ENCODE measurements around the gene NEU2. TPM values are rescaled to one million over a fixed set of nuclear protein-coding genes. Genes with fewer than 3 reads are reported as not detected.

Gene NEU2
- polyA plus RNA-seq, 3 donors = not detected

GRCh38 chr2:233072838-233073237, 40.4 kb downstream of the NEU2 start:
- Histone ChIP-seq H3K4me1 (ENCODE audit: control insufficient read depth in 1 of 2, insufficient read depth in 2 of 2, low read length in 2 of 2) (peaks cover 61 to 77% of the 10 kb centered on the region in 2 donors), H4K20me1 (ENCODE audit: insufficient read depth, low read length) (peaks cover 86% of the 10 kb centered on the region), H2AFZ (ENCODE audit: insufficient read depth, low read depth, low read length, poor library complexity, severe bottlenecking) (no peak overlapping the region), H3K27me3 (ENCODE audit: control insufficient read depth in 2 of 2, insufficient read depth in 2 of 2, low read length in 2 of 2) (no peaks in the 10 kb centered on the region), H3K9me3 (replicated peaks in 1 of 2; ENCODE audit: control insufficient read depth in 1 of 2, insufficient read depth in 1 of 2, low read length in 2 of 2) (no peaks in the 10 kb centered on the region), H3K4me3 (replicated peaks in 1 of 3; ENCODE audit: low read depth in 2 of 3, low read length in 3 of 3) (no peak overlapping the region), H3K27ac (ENCODE audit: low read depth in 1 of 2, low read length in 2 of 2) (peak overlapping the region; percentile 26 to 34), H3K79me2 (ENCODE audit: insufficient read depth, low read length) (peaks cover 96% of the 10 kb centered on the region), H3K9ac (ENCODE audit: insufficient read depth, low read length, poor library complexity, severe bottlenecking) (no peak overlapping the region), H3K4me2 (replicated peaks; ENCODE audit: extremely low read depth, low read length, poor library complexity, severe bottlenecking) (no peak overlapping the region), H3K36me3 (replicated peaks in 1 of 2; ENCODE audit: control insufficient read depth in 1 of 2, insufficient read depth in 2 of 2, low read length in 2 of 2) (peaks cover 14 to 42% of the 10 kb centered on the region in 2 donors)
- peak overlapping the region in 5 of 7 donors; percentile 27 to 83 (median 73) for H3K27ac Mint-ChIP-seq
- H3K9me3 Mint-ChIP-seq = peaks cover 0 to 9% (median 4%) of the 10 kb centered on the region in 7 donors
- no peaks in the 10 kb centered on the region for H3K27me3 Mint-ChIP-seq (ENCODE audit: low read depth in 3 of 3)
- no peak overlapping the region for H3K4me3 Mint-ChIP-seq
- whole genome bisulfite sequencing (ENCODE audit: insufficient coverage) = no CpG with 5 or more reads among the region's 4 CpGs
- H3K4me1 Mint-ChIP-seq = peaks cover 26% of the 10 kb centered on the region
- H3K36me3 Mint-ChIP-seq = peaks cover 26 to 38% of the 10 kb centered on the region in 2 donors
- intact Hi-C loops (cut with micrococcal nuclease) = no loop called here
- no peak for DNase-seq
- no peak for TF ChIP-seq CTCF (IDR thresholded peaks at IDR 0.05)

GRCh38 chr2:233074106-233074505, 41.6 kb downstream of the NEU2 start:
- Mint-ChIP-seq H3K9me3 (peaks cover 0 to 9% (median 4%) of the 10 kb centered on the region in 7 donors), H3K4me3 (no peak overlapping the region), H3K27ac (no peak overlapping the region), H3K4me1 (peaks cover 29% of the 10 kb centered on the region), H3K27me3 (ENCODE audit: low read depth in 3 of 3) (no peaks in the 10 kb centered on the region), H3K36me3 (peaks cover 39 to 44% of the 10 kb centered on the region in 2 donors)
- no peak overlapping the region for H3K9ac ChIP-seq (ENCODE audit: insufficient read depth, low read length, poor library complexity, severe bottlenecking)
- H3K4me1 ChIP-seq (ENCODE audit: control insufficient read depth in 1 of 2, insufficient read depth in 2 of 2, low read length in 2 of 2) = peaks cover 60 to 76% of the 10 kb centered on the region in 2 donors
- no peaks in the 10 kb centered on the region for H3K27me3 ChIP-seq (ENCODE audit: control insufficient read depth in 2 of 2, insufficient read depth in 2 of 2, low read length in 2 of 2)
- H3K4me3 ChIP-seq (replicated peaks in 1 of 3; ENCODE audit: low read depth in 2 of 3, low read length in 3 of 3) = no peak overlapping the region
- intact Hi-C loops (cut with micrococcal nuclease) = loop anchor here in 1 of 2 donors (2.0 kb wide), 1 partner anchor 15 kb away; no protein-coding TSS in a partner anchor
- H3K27ac ChIP-seq (ENCODE audit: low read depth in 1 of 2, low read length in 2 of 2) = peak overlapping the region; percentile 49 to 82
- 77% methylated on average over 4 of the region's 7 CpGs for WGBS (ENCODE audit: insufficient coverage)
- H3K4me2 ChIP-seq (replicated peaks; ENCODE audit: extremely low read depth, low read length, poor library complexity, severe bottlenecking) = no peak overlapping the region
- H3K9me3 ChIP-seq (replicated peaks in 1 of 2; ENCODE audit: control insufficient read depth in 1 of 2, insufficient read depth in 1 of 2, low read length in 2 of 2) = no peaks in the 10 kb centered on the region
- peaks cover 83% of the 10 kb centered on the region for H4K20me1 ChIP-seq (ENCODE audit: insufficient read depth, low read length)
- no peak for TF ChIP-seq CTCF (IDR thresholded peaks at IDR 0.05)
- peaks cover 96% of the 10 kb centered on the region for H3K79me2 ChIP-seq (ENCODE audit: insufficient read depth, low read length)
- H3K36me3 ChIP-seq (replicated peaks in 1 of 2; ENCODE audit: control insufficient read depth in 1 of 2, insufficient read depth in 2 of 2, low read length in 2 of 2) = peaks cover 14 to 42% of the 10 kb centered on the region in 2 donors
- DNase-seq = no peak
- no peak overlapping the region for H2AFZ ChIP-seq (ENCODE audit: insufficient read depth, low read depth, low read length, poor library complexity, severe bottlenecking)

Data from CD14-positive monocyte (primary cell).